ENCODE measurements around the gene NAGPA.

The NAGPA gene

GRCh38 chr16:4994719-4995434 lies 38.9 kb downstream of the NAGPA start:
- no peak for DNase-seq

DNA sequence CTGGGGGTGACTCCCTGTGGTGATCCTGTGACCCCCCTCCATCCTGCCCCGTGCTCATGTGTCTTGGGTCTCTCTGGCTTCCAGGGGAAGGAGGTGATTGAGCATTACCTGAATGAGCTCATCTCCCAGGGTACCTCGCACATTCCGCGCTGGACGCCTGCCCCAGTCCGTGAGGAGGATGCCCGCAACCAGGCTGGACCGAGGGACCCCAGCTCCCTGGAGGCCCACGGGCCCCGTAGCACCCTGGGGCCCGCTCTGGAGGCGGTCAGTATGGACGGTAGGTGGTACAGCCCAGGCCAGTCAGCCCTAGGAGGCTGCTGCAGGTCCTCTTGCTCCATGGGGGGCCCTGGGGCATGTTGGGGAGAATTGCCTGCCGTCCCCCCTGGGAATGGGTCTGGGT lies 42.0 kb downstream of the NAGPA start:
- no peak for DNase-seq

- no peak for DNase-seq
These were observed 43.3 kb downstream of the NAGPA start for GRCh38 chr16:4990415-4990814.

DNA sequence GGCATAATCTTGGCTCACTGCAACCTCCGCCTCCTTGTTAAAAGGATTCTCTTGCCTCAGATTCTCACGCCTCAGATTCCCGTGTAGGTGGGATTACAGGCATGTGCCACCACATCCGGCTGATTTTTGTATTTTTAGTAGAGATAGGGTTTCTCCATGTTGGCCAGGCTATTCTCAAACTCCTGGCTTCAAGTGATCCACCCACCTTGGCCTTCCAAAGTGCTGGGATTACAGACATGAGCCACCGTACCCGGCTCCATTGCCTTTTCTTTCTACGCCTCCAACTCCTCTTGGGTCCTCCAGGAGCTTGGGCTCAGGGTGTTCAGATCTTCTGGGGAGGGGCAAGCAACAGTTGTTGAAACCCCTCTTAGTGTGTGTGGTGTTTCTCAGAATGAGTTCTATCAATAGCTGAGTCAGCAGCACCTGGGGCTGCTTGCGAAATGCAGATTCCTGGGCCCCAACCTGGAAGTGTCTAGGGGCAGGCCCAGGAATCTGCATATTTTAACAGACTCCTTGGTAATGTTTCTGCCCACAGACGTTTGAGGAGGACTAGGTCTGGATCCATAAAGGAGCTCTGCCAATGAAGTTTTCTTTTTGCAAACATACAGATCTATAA lies 44.2 kb downstream of the NAGPA start:
- DNase-seq, result no peak

DNA sequence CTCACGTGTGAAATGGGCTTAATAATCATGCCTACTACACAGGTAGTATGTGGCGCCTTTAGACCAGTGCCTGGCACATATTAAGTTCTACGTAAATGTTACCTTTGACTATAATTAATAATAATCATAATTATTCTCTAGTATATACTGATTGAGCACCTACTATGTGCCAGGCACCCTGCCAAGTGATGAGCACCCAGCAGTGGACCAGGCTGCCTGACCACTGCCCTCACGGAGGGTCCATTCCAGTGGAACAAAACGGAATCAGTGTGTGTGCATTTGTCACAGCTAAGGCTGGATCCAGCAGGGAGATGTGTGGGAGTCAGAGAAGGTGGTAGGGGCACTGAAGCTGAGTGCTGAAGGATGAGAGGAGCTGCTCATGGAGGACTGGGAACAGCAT lies 45.1 kb downstream of the NAGPA start:
- DNase-seq, result no peak

- no peak for DNase-seq
These were observed 46.0 kb downstream of the NAGPA start for GRCh38 chr16:4987580-4988374.

DNA sequence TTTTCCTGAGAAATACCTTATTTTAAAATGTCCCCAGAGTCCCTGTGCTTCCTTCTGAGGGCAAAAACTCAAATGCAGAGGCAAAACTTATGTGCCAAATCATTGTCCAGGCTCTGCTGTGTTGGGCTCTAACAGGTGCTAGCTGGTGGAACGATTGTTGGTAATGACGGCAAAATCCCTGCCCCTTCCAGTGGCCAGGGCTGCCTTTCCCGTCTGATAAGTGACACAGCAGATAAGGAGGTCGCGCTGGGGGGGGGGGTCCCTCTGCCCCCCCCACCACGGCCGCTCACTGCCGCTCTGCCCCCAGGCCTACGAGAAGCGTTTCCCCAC lies 46.5 kb downstream of the NAGPA start:
- no peak for DNase-seq

DNA sequence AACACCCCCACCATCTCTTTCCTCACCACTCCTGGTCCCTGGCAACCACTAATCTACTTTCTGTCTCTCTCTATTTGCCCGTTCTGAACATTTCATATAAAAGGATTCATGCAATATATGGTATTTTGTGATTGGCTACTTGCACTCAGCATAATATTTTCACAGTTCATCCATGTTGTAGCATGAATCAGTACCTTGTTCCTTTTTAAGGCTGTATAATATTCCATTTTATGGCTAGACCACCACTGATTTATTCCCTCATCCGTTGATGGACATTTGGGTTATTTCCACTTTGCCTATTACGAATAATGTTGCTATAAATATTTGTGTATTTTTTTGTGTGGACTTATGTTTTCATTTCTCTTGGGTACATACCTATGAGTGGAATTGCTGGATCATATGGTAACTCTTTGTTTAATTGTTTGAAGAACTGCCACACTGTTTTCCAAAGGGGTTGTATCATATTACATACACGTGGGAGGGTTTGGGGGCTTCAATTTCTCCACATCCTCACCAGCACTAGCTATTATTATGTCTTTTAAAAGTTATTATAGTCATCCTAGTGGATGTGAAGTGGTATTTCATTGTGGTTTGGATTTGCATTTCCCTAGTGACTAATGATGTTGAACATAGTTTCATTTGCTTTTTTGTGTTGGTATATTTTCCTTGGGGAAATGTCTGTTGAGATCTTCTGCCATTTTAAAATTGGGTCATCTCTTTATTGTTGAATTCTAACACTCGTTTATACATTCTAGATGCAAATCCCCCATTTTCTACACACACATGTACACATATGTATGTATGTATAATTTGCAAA lies 49.4 kb downstream of the NAGPA start:
- no peak for DNase-seq

DNA sequence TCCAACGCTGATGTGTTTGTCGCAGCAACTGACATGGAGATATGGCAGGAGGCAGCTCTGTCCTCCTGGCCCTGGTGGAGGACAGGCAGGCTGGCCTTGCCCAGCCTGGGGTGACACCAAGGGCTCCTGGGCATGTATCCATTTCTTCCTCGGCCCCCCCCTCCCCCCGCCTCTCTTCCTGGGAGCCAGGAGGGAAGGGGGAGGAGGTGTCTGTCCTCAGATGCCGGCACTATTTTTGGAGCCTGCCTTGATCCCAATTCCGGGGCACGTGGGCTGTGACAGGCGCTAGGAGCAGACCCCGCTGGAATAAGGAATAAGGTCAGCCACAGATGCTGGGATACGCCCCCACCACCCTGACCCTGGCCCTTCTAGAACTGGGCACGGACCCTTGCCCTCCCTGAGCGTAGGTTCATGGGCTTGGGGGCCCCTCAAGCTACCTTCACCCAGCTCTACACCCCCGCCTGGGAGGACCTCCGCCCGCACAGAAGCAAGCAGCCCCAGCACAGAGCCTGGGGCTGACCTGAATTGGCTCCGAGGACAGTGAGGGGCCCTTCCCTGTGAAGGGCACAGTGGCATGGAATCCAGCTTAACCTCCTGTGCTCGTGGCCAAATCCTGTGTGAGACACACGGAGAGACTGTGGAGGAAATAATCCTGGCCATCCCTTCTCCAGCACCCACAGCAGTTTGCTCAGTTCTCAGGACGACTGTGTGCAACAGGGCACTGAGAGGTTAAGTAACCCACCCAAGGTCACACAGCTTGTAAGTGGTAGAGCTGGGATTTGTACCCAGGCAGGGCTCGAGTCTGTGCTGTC lies 51.5 kb downstream of the NAGPA start:
- DNase-seq, result no peak

DNA sequence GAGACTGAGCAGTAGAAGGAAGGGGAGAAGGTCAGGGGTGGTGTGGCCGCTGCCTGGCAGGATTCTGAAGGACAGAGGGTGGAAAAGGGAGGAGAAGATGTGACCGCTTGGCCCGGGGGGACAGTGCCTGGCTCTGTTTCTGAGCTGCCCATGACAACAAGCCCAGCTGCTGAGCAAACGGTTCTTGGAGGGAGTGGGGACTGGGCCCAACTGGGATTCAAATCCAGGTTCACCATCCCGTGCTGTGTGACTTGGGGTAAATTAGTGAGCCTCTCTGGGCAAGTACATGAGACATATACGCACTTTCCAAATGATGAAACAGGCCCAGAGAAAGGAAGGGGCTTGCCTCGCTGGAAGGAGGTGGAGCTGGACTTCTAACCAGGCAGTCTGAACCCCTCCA lies 52.3 kb downstream of the NAGPA start:
- no peak for DNase-seq

GRCh38 chr16:4980691-4981090 lies 53.0 kb downstream of the NAGPA start:
- no peak for DNase-seq

DNA sequence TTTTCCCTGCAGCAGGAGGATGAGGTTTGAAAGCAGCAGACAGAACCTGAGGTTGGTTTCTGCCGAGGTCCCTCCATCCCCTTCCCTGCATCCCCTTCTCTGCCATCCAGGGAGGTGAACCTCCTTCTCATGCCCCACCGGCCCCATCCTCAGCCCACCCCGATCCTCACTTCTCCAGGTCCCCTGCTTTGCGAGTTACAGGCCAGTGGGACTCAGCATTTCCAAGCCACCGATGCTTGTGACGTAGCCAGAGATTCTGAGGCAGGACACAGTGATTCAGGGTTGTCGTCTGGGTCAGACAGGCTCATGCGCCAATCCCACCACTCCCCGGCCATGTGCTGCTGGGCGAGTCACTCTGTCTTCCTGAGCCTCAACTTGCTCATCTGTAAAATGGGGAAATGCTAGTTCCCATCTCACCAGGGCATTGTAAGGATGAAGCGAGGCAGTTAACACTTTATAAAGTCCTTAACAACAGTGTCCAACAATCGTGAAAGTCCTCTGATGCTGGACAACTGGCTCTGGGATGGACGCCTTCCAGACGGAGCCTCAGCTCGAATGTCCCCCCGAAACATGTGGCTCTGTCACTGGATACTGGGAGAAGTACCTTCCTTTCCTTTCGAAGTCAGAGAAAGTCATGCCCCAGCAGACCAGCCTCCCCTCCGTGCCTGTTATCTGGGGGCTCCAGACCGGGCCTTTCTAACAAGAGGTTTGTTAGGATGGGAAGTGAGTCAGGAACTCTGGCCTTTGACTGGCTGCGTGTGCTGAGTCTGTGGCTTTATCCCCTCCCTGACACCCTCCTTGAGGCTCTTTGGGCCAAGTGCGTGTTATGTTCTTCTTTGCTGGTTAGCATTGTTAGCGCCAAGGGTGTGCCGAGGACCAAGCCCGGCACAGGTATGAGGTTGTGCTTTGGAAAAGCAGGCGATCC lies 53.7 kb downstream of the NAGPA start:
- no peak for DNase-seq

DNA sequence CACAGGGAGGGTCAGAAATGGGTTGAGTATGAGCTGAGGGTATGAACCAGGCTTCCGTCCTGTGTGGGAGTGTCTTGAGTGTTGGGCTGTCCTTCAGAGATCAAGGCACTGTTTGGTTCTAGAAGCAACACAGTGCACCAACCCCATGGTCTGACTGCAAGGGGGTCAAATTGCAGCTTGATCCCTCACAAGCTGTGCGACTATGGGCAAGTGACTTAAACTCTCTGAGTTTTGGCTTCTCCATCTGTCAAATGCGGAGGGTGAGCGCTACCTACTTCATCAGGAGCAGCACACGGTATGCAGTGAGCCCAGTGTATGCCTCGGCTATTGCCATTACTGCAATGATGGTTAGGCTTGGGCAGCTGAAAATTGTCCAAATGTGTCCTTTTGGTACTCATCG lies 54.6 kb downstream of the NAGPA start:
- no peak for DNase-seq

DNA sequence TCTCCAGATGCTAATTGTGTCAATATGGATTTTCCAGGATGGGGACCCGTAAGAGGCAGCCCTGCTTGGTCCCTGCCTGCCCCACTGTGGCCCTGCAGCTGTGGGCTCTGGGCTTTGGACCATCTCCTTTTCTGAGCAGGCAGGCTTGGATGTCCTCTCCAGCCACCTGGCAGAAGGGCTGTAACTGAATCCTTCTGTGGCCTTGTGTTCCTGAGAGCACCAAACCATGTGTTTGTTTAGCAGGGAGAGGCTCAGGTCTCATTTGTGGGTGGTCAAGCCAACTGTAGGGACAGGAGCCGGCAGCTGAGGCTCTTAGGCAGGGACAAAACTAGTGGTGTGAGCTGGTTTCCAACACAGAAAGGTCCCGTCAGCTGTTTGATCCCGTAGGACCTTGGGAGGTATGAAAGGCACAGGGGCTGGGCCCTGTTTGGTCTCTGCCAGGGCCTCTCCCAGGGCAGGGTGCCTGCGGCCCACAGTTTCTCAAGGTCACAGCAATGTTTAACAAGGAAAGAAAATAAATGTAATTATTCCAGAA lies 57.1 kb downstream of the NAGPA start:
- DNase-seq, result no peak

- DNase-seq, result no peak
These were observed 57.7 kb downstream of the NAGPA start for GRCh38 chr16:4976079-4976478.

All from activated CD4-positive, alpha-beta T cell treated with anti-CD3 and anti-CD28 coated beads, Interleukin-2, amount 50 U/mL, for 48 hours (primary cell).